Astrocyte (in vitro differentiated cells and primary cell): Measurements from ENCODE around the gene SLC38A8. TPM values are rescaled to one million over a fixed set of nuclear protein-coding genes. Genes with fewer than 3 reads are reported as not detected.

Experiments
- DNase-seq: peaks from one replicate; pipeline ENCODE4 v3.0.0-alpha.2; 2010; ENCODE audit warnings: low read depth
- FAIRE-seq: peaks from 2 replicates; lab custom pipeline; 2011; peaks lifted over from hg19 to GRCh38; lab: Jason Lieb, UNC
- H2AFZ ChIP-seq: 2 replicates; pipeline ENCODE4 v1.6.0; 2012; ENCODE audit warnings: low read depth, low read length, inconsistent platforms
- H3K27ac ChIP-seq: 2 replicates; pipeline ENCODE4 v1.5.1; 2011; ENCODE audit warnings: low read depth, low read length, inconsistent platforms
- H3K27me3 ChIP-seq: 2 replicates; pipeline ENCODE4 v1.6.0; 2011; ENCODE audit warnings: low read length, inconsistent platforms; ENCODE audit not compliant: insufficient read depth
- H3K36me3 ChIP-seq: 2 replicates; pipeline ENCODE4 v1.5.1; 2011; ENCODE audit warnings: low read length, inconsistent platforms; ENCODE audit not compliant: insufficient read depth
- H3K4me1 ChIP-seq: 2 replicates; pipeline ENCODE4 v1.5.1; 2011; ENCODE audit warnings: low read length, inconsistent platforms; ENCODE audit not compliant: insufficient read depth
- H3K4me2 ChIP-seq: 2 replicates; pipeline ENCODE4 v1.6.0; 2012; ENCODE audit warnings: low read length, inconsistent platforms
- H3K4me3 ChIP-seq: 2 replicates; pipeline ENCODE4 v1.5.1; 2011; ENCODE audit warnings: low read depth, mild to moderate bottlenecking, low read length, inconsistent platforms; ENCODE audit not compliant: insufficient read depth
- H3K79me2 ChIP-seq: 2 replicates; pipeline ENCODE4 v1.6.0; 2012; ENCODE audit warnings: mild to moderate bottlenecking, low read length, inconsistent platforms; ENCODE audit not compliant: insufficient read depth
- H3K9ac ChIP-seq: 2 replicates; pipeline ENCODE4 v1.6.0; 2012; ENCODE audit warnings: mild to moderate bottlenecking, low read length, inconsistent platforms
- H3K9me3 ChIP-seq: 2 replicates; pipeline ENCODE4 v1.5.1; 2012; ENCODE audit warnings: low read depth, mild to moderate bottlenecking, low read length, inconsistent platforms; ENCODE audit not compliant: insufficient read depth
- H4K20me1 ChIP-seq: 2 replicates; pipeline ENCODE4 v1.6.0; 2012; ENCODE audit warnings: low read length, inconsistent platforms; ENCODE audit not compliant: insufficient read depth
- H3K27ac Mint-ChIP-seq: one replicate; pipeline ENCODE4 v1.8.0; 2021; ENCODE audit warnings: mild to moderate bottlenecking, mixed read lengths; ENCODE audit not compliant: unreplicated experiment
- H3K27me3 Mint-ChIP-seq: one replicate; pipeline ENCODE4 v1.8.0; 2021; ENCODE audit warnings: low read depth, mixed read lengths; ENCODE audit not compliant: unreplicated experiment
- H3K36me3 Mint-ChIP-seq: one replicate; pipeline ENCODE4 v1.8.0; 2021; ENCODE audit warnings: low read depth, mixed read lengths; ENCODE audit not compliant: unreplicated experiment
- H3K4me1 Mint-ChIP-seq: one replicate; pipeline ENCODE4 v1.8.0; 2021; ENCODE audit warnings: low read depth, mixed read lengths; ENCODE audit not compliant: unreplicated experiment
- H3K4me3 Mint-ChIP-seq: one replicate; pipeline ENCODE4 v1.8.0; 2021; ENCODE audit warnings: mild to moderate bottlenecking, moderate library complexity, mixed read lengths; ENCODE audit not compliant: unreplicated experiment
- H3K9me3 Mint-ChIP-seq: one replicate; pipeline ENCODE4 v1.8.0; 2021; ENCODE audit warnings: mild to moderate bottlenecking, mixed read lengths; ENCODE audit not compliant: unreplicated experiment
- CTCF ChIP-seq: IDR thresholded peaks from 2 replicates; pipeline ENCODE4 v1.5.1; 2011; ENCODE audit warnings: low read depth, mild to moderate bottlenecking, inconsistent platforms, low read length, moderate library complexity; ENCODE audit not compliant: insufficient read depth
- EZH2 ChIP-seq: IDR thresholded peaks from 2 replicates; pipeline ENCODE4 v1.6.1; 2012; ENCODE audit warnings: mild to moderate bottlenecking, low read length, inconsistent platforms; ENCODE audit not compliant: insufficient read depth
- total RNA-seq: library from RNA; stranded (reverse); gene quantifications from 2 replicates; pipeline ENCODE4 v1.2.1, GENCODE V29; 2021

Gene SLC38A8
- total RNA-seq, 1 donor from 2014 or later: not detected

GRCh38 chr16:83978401-83978904, 64.1 kb downstream of the SLC38A8 start:
- Histone ChIP-seq H3K4me3 (no peak overlapping the region), H3K27ac (no peak overlapping the region), H3K4me1 (no peaks in the 10 kb centered on the region), H4K20me1 (no peaks in the 10 kb centered on the region), H3K36me3 (no peaks in the 10 kb centered on the region), H2AFZ (no peak overlapping the region), H3K79me2 (no peaks in the 10 kb centered on the region), H3K4me2 (no peak overlapping the region), H3K27me3 (peaks cover 2% of the 10 kb centered on the region), H3K9ac (no peak overlapping the region), H3K9me3 (peaks cover 11% of the 10 kb centered on the region)
- FAIRE-seq: no peak
- H3K27me3 Mint-ChIP-seq: peaks cover 28% of the 10 kb centered on the region
- no peaks in the 10 kb centered on the region for H3K4me1 Mint-ChIP-seq
- H3K4me3 Mint-ChIP-seq: no peak overlapping the region
- TF ChIP-seq EZH2 (no peak), CTCF (no peak)
- peaks cover 20% of the 10 kb centered on the region for H3K9me3 Mint-ChIP-seq
- H3K27ac Mint-ChIP-seq: no peak overlapping the region
- H3K36me3 Mint-ChIP-seq: peaks cover 10% of the 10 kb centered on the region
- DNase-seq: no peak

DNA sequence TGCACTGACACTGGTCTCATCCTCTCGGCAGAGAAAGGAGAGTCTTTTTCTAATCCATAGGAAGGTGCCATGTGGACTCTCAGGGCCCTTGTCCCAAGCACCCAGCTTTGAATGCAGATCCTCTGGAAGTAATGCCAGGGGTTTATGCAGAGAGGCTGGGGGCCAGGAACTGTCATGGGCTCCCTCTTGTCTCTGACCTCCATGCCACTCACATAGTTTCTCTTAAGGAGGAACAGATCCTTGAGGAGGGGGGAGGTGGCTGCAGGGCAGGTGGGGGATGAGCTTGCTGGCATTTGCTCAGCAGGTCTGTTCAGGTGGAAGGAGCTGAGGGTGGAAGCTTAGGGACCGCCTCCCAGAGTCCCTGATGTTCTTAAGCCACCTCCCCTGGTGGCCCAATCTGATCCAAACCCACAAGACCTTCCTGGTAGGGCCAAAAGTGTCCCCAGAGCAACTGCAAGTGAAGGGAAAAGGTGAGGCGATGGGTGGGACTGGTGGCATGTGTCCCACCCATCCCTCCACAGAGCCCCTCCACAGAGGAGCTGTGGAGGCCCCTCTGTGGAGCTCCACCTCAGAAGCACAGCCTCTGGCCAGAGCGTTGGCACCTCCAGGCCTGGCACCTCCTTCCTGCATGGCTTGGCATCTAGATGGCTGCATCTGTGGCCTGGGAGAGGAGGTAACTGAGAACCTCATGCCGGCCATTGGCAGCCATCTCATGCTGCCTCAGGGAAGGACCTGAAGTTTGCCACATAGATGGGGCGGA, 65.4 kb downstream of the SLC38A8 start:
- FAIRE-seq: no peak
- TF ChIP-seq EZH2 (no peak), CTCF (no peak)
- H4K20me1 ChIP-seq: no peaks in the 10 kb centered on the region
- H3K9me3 ChIP-seq: peaks cover 11% of the 10 kb centered on the region
- H3K27me3 Mint-ChIP-seq: peaks cover 35% of the 10 kb centered on the region
- no peak overlapping the region for H2AFZ ChIP-seq
- H3K9me3 Mint-ChIP-seq: peaks cover 17% of the 10 kb centered on the region
- no peak overlapping the region for H3K27ac Mint-ChIP-seq
- no peak overlapping the region for H3K4me3 Mint-ChIP-seq
- H3K4me1 ChIP-seq: no peaks in the 10 kb centered on the region
- peaks cover 2% of the 10 kb centered on the region for H3K27me3 ChIP-seq
- H3K79me2 ChIP-seq: no peaks in the 10 kb centered on the region
- no peaks in the 10 kb centered on the region for H3K36me3 ChIP-seq
- H3K9ac ChIP-seq: no peak overlapping the region
- no peaks in the 10 kb centered on the region for H3K4me1 Mint-ChIP-seq
- H3K36me3 Mint-ChIP-seq: peaks cover 10% of the 10 kb centered on the region
- no peak overlapping the region for H3K4me3 ChIP-seq
- H3K4me2 ChIP-seq: no peak overlapping the region
- H3K27ac ChIP-seq: no peak overlapping the region
- no peak for DNase-seq
